ENCODE data around the gene B4GALT1.
"Not testable (repeated sequence)": the region's sequence is repeated elsewhere in the genome, so short reads cannot be mapped to it uniquely, and the experiment has no call there.

Gene B4GALT1

DNA sequence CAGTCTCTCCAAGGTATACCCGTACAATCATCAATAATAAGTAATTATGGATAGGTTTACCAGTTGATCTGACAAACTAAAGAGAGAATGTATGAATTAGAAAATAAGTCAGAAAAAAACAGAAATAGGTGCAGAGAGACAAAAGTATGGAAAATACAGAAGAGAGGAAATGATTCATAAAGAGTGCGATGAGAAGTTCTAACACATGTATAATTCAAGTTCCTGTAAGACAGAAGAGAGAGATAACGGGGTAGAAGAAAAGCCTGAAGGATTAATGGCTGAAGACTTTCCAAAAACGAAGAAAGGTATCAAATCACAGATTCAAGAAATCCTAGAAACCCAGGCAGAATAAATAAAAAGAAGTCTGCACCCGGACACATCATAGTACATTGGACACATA, 74.5 kb downstream of the B4GALT1 start:
- DNase-seq, result no peak

DNA sequence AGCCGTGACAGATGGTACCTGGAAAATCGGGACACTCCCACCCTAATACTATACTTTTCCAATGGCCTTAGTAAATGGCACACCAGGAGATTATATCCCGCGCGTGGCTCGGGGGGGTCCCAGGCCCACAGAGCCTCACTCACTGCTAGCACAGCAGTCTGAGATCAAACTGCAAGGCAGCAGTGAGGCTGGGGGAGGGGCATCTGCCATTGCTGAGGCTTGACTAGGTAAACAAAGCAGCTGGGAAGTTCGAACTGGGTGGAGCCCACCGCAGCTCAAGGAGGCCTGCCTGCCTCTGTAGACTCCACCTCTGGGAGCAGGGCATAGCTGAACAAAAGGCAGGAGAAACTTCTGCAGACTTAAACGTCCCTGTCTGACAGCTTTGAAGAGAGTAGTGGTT, 81.5 kb downstream of the B4GALT1 start:
- DNase-seq, result not testable (repeated sequence)

DNA sequence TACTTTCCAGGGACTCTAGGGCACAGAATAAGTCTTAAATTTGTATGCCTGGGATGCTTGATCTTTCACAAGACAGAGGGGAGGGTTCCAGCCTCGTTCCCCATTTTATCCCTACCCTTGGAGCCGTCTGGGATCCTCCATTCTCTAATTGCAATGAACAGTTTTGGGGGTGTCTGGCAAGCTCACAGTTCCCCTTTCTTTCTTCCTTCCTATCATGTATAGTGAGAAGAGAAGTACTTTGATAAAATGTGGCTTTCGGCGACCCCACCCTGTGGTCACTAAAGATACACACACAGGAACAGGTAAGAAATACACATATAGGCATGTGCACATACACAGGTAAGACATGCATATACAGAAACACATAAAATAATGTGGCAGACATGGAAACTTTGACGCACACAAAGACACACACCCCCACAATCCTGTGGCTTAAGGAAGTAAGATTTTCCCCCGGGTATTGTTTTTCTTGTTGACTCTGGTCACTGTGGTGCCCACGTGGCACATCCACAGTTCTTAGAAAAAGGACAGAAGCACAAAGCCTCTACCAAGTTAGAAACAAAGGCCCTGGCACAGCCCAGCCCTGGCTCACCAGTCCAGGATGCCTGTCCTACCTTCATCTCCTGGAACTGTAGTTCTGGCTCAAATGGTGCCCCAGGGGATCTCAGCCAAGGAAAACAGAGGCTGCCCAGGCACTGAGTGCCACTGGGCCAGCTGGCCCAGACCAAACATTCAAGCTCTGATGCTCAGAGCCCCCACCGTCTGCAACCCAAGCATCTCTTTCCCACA, 84.4 kb downstream of the B4GALT1 start:
- no peak for DNase-seq

DNA sequence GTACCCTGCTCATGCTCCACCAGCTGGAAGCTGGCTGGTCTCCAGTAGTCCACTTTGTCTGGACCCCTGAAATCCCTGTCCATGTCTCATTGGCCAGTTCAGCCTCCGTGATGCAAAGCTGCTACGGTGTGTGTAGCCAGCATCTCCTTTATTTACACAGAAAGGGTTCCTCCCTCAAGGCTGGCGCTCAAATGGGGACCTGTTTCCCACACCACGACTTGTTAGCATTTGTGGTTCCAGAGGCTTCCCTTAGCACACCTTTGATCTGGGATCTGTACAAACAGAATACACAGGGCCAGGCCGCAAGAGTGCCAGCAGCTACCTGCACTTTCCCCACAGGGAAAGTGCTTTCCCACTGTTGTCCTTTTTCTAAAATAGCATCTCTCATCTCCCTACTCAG, 85.0 kb downstream of the B4GALT1 start:
- no peak for DNase-seq

DNA sequence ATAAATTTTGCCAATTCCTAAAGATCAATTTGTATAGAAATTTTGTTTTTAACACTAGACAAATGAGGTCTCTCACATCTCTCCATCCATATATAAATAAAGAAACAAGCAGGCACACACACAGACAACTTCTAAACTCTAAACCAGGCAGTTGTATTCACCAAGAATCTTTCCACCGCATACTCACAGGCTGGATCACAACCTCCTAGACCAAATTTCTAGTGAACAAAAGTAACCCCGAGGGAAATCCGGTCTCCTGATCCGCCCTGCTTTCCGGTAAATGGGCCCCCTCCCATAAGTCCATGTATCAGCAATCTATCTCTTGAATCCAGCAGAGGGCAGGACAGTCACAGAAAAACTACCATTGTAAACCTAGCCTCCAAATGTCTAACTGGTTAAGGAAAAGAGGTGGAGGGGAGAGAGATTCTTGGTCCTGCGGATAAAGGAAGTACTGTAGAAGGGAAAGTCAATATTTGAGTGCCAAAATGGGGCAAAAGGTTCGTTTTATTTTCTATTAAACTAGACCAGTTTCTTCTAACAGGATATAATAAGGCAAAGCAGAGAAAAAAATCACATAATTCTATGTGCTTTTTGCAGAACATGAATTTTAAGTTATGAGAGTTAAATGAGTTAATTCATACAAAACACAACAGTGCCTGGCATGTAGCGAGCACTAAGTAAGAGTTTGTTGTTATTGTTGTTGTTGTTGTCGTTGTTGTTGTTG, 85.8 kb downstream of the B4GALT1 start:
- DNase-seq, result peak; percentile 36

DNA sequence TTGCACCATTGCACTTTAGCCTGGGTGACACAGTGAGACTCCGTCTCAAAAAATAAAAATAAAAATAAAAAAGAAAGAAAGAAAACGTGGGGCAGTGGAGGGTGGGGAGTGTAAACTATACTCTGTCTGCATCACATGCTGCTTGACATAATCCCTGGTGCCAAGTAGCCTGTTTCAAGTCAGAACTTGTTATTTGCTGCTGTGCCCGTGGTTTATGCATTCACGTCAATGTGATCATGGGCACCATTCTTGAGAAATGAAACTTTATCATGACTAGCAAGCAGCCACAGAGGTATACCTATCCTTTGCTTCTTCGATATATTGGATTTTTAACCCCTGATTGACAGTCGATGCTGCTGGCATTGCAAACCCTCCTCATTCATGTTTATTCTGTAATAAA, 86.6 kb downstream of the B4GALT1 start:
- DNase-seq, result no peak

DNA sequence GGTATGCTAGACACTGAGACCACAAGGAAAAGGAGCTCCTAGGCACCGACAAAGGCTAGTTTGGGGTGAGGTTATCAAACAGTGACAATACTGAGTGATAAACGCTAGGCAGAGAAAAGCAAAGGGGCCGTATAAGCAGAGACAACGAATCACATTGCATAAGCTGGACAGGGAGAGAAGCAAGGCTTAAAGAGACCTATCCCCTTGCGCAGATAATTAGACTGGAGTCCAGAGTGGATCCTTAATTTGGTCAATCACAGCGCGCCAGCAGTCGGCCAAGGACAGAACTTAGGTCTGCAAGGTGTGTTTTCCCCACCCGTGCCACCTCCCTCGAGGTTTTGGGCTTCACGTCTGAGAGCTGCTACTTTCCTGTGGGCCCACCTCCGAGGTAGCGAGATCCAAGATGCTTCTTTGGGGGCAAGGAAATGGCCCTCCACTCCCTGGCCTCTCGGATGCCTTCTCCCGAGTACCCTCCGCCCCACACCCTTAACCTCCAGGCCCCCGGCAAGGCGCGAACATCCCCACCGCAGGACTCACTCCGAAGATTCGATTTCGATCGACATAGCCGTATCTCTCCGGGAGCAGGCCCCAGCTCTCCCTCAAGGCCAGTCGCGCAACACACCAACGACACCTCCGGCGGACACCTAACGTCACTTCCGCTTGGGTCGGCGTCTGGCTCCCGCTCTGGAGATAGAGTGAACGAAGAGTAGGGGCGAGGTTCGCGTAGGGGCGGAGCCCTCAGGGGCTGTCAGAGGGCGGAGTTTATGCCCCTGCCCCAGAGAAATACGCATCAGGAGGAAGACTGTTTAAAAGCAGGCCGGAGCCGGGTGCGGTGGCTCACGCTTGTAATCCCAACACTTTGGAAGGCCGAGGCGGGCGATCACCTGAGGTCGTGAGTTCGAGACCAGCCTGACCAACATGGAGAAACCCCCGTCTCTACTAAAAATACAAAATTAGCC, 90.8 kb downstream of the B4GALT1 start, which contains the start of gene SMU1:
SMU1 (minus strand) TSS at position 629 of the 959 bp plus-strand sequence; CDS start at position 563, 66 bp downstream.
- DNase-seq, result peak; percentile 85

DNA sequence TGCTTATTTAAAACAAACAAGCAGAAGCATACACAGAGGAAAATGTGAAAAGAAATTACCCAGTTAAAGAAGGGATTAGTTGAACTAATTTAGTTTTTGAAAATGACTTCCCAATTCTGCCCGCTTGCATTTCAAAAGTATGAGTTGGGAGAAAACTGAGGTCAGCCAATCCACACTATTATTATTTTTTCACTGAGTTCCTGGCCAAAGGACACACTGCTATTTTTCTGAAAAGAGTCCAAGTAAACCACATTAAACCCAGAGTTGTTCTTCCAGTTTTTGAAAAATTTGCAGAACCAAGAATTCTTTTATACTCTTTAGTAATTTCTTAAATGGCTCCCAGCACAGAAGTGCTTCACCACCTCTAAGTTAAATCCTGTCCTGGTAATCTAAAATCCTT, 98.1 kb downstream of the B4GALT1 start:
- no peak for DNase-seq

DNA sequence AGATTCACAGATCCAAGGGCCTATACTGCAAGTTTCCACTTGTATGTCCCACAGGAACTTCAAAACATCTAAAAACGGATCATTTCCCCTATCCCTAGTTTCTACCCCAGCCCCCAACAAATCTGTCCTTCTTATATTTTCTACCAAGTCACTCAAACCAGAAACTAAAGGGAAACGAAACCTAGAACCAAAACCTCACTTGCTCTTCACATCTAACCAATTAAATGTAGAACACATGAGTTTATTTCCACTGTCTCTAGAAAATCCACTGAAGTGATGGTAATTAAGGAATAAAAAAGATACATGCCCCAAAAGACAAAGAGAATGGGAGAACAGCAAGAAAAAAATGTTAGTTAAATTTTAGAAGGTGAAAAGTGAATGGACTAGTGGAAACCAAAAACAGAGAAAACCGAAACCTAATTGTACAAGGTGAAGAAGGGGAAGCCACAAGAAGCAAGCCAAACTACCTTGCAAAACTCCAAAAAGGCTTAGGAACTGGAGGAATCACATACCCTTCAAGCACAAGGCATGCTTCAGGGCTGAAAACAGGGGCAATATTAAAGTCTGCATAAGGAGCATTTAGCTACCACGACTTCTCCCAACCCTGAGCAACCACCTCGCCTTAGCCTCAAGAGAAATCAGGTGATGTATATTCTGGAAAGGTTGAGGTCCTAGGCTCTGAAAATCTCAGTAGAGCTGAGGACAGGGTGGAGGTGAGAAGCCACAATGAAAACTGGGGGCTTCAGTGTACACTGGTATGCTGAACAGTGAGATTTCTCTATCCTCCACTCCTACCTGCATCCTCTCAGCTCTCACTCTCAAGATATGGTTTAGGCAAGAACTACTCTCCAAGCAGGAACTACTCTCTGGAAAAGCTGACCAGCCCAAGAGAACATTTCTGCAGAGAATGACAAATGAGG, 101.7 kb downstream of the B4GALT1 start:
- no peak for DNase-seq

All from NCI-H2171 (cell line).